Adrenal gland (tissue), 5 donors: Measurements from ENCODE around the gene APBA2.

ENCODE experiments used
- POLR2A ChIP-seq, 2 donors: fragments of 450-650 bp; IDR thresholded peaks; one replicate each; pipeline ENCODE4 v1.6.1; 2017; ENCODE audit warnings: antibody characterized with exemption in 2 of 2, mild to moderate bottlenecking in 2 of 2, moderate library complexity in 1 of 2
- TF ChIP-seq, protein P1 (sequence below), 6 experiments: fragments of 450-650 bp in 4 of 6; fragments of 200-600 bp in 2 of 6; sonication (generic) in 1 of 6; IDR thresholded peaks; 1 replicate in 5 of 6; 2 replicates in 1 of 6; pipeline versions ENCODE4 v1.5.1 to v1.8.0; 2016 to 2021; ENCODE audit warnings: antibody characterized with exemption in 6 of 6, mild to moderate bottlenecking in 2 of 6, moderate library complexity in 1 of 6
- donor health status: DM: no; HTN: no; CAD: no.

DNA sequence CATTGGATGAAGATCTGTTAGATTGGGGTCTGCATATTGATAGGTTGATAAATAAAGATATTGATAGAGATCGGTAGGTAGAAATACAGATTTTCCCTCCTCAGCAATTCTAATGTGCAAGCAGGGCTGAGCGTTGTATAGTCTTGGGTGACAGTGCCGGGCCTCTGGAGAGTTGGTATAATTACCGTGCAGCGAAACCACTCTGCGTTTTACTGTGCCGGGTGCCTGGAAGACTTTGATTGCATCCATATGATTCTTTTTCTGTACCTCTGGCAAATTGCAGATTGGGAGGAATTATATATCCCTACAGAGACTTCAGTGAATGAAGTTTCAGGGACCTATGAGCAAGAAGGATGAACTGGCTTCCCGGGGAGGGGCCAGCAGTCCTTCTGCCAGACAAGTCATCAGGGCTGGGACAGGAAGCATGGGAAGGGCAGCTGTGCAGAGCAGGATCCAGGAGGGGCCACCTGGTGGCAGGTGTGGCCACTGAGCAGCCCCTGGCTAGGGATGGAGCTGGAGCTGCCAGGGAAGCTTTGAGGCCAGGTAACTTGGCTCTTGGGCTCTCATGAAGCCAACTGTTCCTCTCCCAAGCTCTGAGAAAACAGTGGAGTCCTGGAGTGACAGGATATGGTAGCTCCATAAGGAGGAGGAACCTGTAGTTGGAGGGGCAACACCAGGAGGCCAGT lies 132.5 kb downstream of the APBA2 start:
- TF ChIP-seq, protein P1, sequence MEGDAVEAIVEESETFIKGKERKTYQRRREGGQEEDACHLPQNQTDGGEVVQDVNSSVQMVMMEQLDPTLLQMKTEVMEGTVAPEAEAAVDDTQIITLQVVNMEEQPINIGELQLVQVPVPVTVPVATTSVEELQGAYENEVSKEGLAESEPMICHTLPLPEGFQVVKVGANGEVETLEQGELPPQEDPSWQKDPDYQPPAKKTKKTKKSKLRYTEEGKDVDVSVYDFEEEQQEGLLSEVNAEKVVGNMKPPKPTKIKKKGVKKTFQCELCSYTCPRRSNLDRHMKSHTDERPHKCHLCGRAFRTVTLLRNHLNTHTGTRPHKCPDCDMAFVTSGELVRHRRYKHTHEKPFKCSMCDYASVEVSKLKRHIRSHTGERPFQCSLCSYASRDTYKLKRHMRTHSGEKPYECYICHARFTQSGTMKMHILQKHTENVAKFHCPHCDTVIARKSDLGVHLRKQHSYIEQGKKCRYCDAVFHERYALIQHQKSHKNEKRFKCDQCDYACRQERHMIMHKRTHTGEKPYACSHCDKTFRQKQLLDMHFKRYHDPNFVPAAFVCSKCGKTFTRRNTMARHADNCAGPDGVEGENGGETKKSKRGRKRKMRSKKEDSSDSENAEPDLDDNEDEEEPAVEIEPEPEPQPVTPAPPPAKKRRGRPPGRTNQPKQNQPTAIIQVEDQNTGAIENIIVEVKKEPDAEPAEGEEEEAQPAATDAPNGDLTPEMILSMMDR (IDR thresholded peaks at IDR 0.05), result no peak
- TF ChIP-seq POLR2A (IDR thresholded peaks at IDR 0.05), result no peak
